Brain microvascular endothelial cell (primary cell): ENCODE measurements around the gene MRNIP.

ENCODE experiments used
- DNase-seq: peaks from one replicate; pipeline ENCODE4 v3.0.0-alpha.2; 2020
- H3K27ac ChIP-seq: fragments of 250-450 bp; sonication (Bioruptor Pico); 2 replicates; pipeline ENCODE4 v1.5.1; 2020; ENCODE audit warnings: mild to moderate bottlenecking, moderate library complexity
- H3K27me3 ChIP-seq: fragments of 250-450 bp; sonication (Bioruptor Pico); replicated peaks from 2 replicates; pipeline ENCODE4 v1.5.1; 2020; ENCODE audit warnings: mild to moderate bottlenecking
- H3K36me3 ChIP-seq: fragments of 250-450 bp; sonication (Bioruptor Pico); replicated peaks from 2 replicates; pipeline ENCODE4 v1.5.1; 2020; ENCODE audit warnings: mild to moderate bottlenecking
- H3K4me3 ChIP-seq: 2 replicates; pipeline ENCODE4 v1.5.1; 2011; ENCODE audit warnings: low read depth, mild to moderate bottlenecking, control low read depth, low read length, moderate library complexity
- in situ Hi-C: cut with HindIII; loops from 2 replicates; pipeline ENCODE4 v1.10.0; 2017; ENCODE audit warnings: low sequenced_read_pairs, low pct_ligation_motif_present
- TF ChIP-seq, protein P1 (sequence below): IDR thresholded peaks from 2 replicates; pipeline ENCODE4 v1.5.1; 2011; ENCODE audit warnings: low read depth, mild to moderate bottlenecking, moderate library complexity, low read length, control low read depth, inconsistent platforms; ENCODE audit errors: missing control alignments

The MRNIP gene

DNA sequence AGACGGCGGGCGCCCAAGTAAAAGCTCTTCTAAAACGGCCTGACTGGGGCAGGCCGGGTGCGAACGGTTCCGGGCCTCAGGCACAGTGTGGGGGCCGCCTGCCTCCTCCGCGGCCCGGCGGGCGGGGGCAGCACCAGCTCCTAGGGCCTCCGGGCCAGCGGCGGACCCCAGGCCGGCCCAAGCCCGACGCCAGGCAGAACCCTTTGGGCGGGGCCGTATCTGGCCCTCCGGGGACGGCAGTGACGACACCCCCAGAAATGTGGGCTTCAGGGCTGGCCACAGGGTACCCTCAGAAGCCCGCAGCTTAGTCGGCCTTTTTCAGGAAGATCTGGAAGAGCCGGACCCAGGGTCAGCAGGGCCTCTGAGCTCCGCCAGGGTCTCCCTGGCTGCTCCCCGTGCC is 60.9 kb downstream of the MRNIP start:
- Histone ChIP-seq H3K4me3 (no peak overlapping the region), H3K36me3 (peaks cover 48% of the 10 kb centered on the region), H3K27me3 (no peaks in the 10 kb centered on the region), H3K27ac (no peak overlapping the region)
- TF ChIP-seq, protein P1, sequence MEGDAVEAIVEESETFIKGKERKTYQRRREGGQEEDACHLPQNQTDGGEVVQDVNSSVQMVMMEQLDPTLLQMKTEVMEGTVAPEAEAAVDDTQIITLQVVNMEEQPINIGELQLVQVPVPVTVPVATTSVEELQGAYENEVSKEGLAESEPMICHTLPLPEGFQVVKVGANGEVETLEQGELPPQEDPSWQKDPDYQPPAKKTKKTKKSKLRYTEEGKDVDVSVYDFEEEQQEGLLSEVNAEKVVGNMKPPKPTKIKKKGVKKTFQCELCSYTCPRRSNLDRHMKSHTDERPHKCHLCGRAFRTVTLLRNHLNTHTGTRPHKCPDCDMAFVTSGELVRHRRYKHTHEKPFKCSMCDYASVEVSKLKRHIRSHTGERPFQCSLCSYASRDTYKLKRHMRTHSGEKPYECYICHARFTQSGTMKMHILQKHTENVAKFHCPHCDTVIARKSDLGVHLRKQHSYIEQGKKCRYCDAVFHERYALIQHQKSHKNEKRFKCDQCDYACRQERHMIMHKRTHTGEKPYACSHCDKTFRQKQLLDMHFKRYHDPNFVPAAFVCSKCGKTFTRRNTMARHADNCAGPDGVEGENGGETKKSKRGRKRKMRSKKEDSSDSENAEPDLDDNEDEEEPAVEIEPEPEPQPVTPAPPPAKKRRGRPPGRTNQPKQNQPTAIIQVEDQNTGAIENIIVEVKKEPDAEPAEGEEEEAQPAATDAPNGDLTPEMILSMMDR = no peak
- in situ Hi-C loops = no loop called here
- DNase-seq = no peak

DNA sequence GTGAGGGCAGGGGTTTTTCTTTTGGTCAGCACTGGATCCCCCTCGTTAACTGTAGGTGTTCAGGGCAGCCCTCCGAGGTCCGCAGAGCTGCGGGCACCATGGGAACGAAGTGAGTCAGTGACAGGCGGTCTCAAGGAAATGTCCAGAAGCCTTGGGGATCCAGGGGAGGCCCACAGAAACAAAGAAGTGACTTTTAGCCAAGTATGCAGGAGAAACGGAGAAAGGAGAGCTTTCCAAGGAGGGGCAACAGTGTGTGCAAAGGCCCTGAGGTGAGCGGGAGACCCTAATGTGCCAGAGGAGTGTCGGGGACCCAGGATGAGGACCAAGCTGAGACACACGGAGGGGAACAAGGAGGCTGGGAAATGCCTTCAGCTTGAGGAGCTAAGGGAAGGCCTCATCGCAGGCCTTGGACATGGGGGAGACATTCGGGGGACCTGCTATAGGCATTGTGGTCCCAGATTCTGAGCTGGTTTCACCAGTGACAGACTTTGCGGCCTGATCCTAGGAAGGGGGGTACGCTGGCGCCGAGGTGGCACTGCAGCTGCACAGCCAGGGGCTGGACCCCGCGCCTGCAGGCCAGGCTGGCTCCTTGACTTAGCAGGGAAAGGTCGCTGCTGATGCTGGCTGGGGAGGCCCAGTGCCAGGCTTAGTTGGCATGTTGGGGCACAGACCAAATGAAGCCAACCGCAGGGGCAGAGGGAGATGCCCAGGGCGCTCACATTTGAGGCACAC is 61.6 kb downstream of the MRNIP start:
- DNase-seq = no peak
- in situ Hi-C loops = no loop called here
- TF ChIP-seq, protein P1 = no peak
- Histone ChIP-seq H3K36me3 (peaks cover 45% of the 10 kb centered on the region), H3K27ac (no peak overlapping the region), H3K4me3 (no peak overlapping the region), H3K27me3 (no peaks in the 10 kb centered on the region)

DNA sequence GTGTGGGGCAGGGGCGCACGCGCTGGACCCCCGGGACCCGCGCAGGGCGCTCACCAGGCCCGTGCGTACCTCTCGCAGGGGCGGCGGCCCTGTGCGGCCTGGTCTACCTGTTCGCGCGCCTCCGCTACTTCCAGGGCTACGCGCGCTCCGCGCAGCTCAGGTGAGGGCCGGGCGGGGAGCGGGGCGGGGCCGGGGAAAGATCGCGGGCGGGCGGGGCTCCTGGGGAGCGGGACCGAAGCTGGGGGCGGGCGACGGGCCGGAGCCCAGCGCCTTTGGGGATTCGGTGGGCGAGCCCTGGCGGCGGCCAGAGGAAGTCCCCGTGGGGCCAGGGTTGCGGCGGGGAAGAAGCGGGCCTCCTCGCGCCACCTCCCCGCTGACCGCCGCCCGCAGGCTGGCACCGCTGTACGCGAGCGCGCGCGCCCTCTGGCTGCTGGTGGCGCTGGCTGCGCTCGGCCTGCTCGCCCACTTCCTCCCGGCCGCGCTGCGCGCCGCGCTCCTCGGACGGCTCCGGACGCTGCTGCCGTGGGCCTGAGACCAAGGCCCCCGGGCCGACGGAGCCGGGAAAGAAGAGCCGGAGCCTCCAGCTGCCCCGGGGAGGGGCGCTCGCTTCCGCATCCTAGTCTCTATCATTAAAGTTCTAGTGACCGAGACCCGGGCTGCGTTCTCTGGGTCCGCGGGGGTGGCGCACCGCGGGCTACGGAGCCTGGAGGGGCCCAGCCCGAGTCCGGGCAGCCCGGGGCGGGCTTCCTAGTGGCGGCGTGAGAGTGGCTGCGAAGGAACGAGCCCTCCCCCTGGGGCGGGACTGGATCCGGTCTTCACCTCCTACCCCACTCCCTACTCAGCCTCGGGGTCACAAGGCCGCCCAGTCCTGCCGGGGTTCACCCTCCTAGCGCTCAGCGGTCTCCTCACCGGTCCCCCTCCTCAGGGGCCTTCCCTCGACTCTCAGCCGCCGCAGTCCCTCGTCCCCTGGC is 62.5 kb downstream of the MRNIP start:
- Histone ChIP-seq H3K36me3 (peaks cover 42% of the 10 kb centered on the region), H3K27me3 (no peaks in the 10 kb centered on the region), H3K4me3 (peak overlapping the region; percentile 50), H3K27ac (no peak overlapping the region)
- peak; percentile 37 for DNase-seq
- in situ Hi-C loops = no loop called here
- TF ChIP-seq, protein P1 = peak; percentile 46

DNA sequence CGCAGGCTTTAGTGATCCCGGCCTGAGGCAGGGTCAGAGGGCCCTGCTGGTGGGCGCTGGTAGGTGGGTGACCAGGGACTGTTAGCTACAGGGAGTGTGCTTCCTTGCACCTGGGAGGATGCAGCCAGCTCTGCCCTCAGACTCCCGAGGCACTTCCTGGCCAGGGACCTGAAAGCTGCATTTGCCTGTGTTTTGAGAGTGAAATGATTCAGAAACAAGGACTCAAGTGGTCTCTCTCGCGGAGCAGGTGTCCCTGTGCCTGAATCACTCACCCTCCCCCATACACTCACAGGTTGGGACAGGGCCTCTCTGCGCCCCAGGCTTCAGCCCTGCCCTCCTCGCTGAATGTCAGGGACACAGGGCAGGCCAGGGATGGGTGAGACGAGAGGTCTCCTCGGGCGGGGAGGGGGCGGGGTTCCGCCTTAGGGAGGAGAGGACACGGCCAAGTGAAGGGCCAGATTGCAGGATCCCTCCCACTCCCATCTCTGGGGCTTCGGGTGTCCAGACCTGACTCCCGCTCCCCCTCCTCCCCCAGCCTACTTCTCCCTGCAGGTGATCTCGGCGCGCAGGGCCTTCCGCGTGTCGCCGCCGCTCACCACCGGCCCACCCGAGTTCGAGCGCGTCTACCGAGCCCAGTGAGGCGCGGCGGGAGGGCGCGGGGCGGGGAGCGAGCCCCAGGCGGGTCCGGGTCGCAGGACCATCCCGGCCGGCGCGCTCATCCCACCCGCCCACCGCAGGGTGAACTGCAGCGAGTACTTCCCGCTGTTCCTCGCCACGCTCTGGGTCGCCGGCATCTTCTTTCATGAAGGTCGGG is 63.4 kb downstream of the MRNIP start:
- in situ Hi-C loops = no loop called here

DNA sequence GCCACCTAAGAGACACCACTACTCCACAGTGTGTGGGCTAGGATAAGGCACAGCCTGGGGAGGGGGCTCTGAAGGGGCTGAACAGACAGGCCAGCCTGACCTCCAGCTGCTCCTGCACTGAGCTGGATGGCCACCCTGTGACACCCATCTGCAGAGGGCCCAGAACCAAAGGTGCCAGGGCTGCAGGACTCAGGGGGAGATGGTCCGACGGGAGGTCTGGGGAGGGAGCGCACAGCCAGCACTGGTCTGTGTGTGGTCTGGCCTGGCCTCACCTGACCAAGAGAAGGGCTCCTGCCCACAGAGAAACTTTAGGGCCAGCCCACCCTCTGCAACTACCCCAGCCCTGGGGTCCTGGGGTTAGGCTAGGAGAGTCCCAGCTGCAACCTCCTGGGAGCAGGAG is 64.0 kb downstream of the MRNIP start:
- TF ChIP-seq, protein P1 = no peak
- DNase-seq = no peak
- Histone ChIP-seq H3K27me3 (no peaks in the 10 kb centered on the region), H3K27ac (no peak overlapping the region), H3K4me3 (no peak overlapping the region), H3K36me3 (peaks cover 29% of the 10 kb centered on the region)
- in situ Hi-C loops = no loop called here

More for the DNA sequence above, 63.4 kb downstream of the MRNIP start:
- H3K27me3 ChIP-seq = no peaks in the 10 kb centered on the region
- no peak overlapping the region for H3K27ac ChIP-seq
- H3K36me3 ChIP-seq = peaks cover 35% of the 10 kb centered on the region
- no peak for DNase-seq
- TF ChIP-seq, protein P1 = no peak
- H3K4me3 ChIP-seq = peak overlapping the region; percentile 50
